ENCODE results near the gene ERC2. TPM values are rescaled to one million over a fixed set of nuclear protein-coding genes. Genes with fewer than 3 reads are reported as not detected.

The ERC2 gene
- total RNA-seq, 1 donor from 2014 or later, result 48.3 TPM

GRCh38 chr3:55923207-55923606 lies 545.1 kb downstream of the ERC2 start:
- no peak overlapping the region for H3K27ac Mint-ChIP-seq (ENCODE audit: unreplicated experiment)
- H3K27me3 Mint-ChIP-seq (ENCODE audit: unreplicated experiment), result peaks cover 3% of the 10 kb centered on the region
- no peak overlapping the region for H3K4me3 Mint-ChIP-seq (ENCODE audit: unreplicated experiment)
- no peaks in the 10 kb centered on the region for H3K9me3 Mint-ChIP-seq (ENCODE audit: unreplicated experiment)
- no peaks in the 10 kb centered on the region for H3K4me1 Mint-ChIP-seq (ENCODE audit: low read depth, unreplicated experiment)
- no peak for DNase-seq
- H3K36me3 Mint-ChIP-seq (ENCODE audit: unreplicated experiment), result no peaks in the 10 kb centered on the region
- no peak for TF ChIP-seq CTCF (IDR thresholded peaks at IDR 0.05; ENCODE audit: partially characterized antibody, unreplicated experiment)

GRCh38 chr3:55912880-55913279 lies 555.4 kb downstream of the ERC2 start:
- Mint-ChIP-seq H3K4me3 (ENCODE audit: unreplicated experiment) (no peak overlapping the region), H3K9me3 (ENCODE audit: unreplicated experiment) (no peaks in the 10 kb centered on the region), H3K4me1 (ENCODE audit: low read depth, unreplicated experiment) (no peaks in the 10 kb centered on the region), H3K36me3 (ENCODE audit: unreplicated experiment) (no peaks in the 10 kb centered on the region), H3K27me3 (ENCODE audit: unreplicated experiment) (no peaks in the 10 kb centered on the region), H3K27ac (ENCODE audit: unreplicated experiment) (no peak overlapping the region)
- DNase-seq, result no peak
- no peak for TF ChIP-seq CTCF (IDR thresholded peaks at IDR 0.05; ENCODE audit: partially characterized antibody, unreplicated experiment)

GRCh38 chr3:55911266-55911665 lies 557.0 kb downstream of the ERC2 start:
- Mint-ChIP-seq H3K4me3 (ENCODE audit: unreplicated experiment) (no peak overlapping the region), H3K4me1 (ENCODE audit: low read depth, unreplicated experiment) (no peaks in the 10 kb centered on the region), H3K27me3 (ENCODE audit: unreplicated experiment) (peaks cover 2% of the 10 kb centered on the region), H3K9me3 (ENCODE audit: unreplicated experiment) (no peaks in the 10 kb centered on the region), H3K36me3 (ENCODE audit: unreplicated experiment) (no peaks in the 10 kb centered on the region), H3K27ac (ENCODE audit: unreplicated experiment) (no peak overlapping the region)
- TF ChIP-seq CTCF (IDR thresholded peaks at IDR 0.05; ENCODE audit: partially characterized antibody, unreplicated experiment), result no peak
- no peak for DNase-seq

- Mint-ChIP-seq H3K36me3 (ENCODE audit: unreplicated experiment) (no peaks in the 10 kb centered on the region), H3K27ac (ENCODE audit: unreplicated experiment) (no peak overlapping the region), H3K4me1 (ENCODE audit: low read depth, unreplicated experiment) (no peaks in the 10 kb centered on the region), H3K4me3 (ENCODE audit: unreplicated experiment) (no peak overlapping the region), H3K27me3 (ENCODE audit: unreplicated experiment) (peaks cover 2% of the 10 kb centered on the region), H3K9me3 (ENCODE audit: unreplicated experiment) (no peaks in the 10 kb centered on the region)
- no peak for TF ChIP-seq CTCF (IDR thresholded peaks at IDR 0.05; ENCODE audit: partially characterized antibody, unreplicated experiment)
- DNase-seq, result no peak
Observed at GRCh38 chr3:55910543-55910942, 557.7 kb downstream of the ERC2 start.

- H3K4me3 Mint-ChIP-seq (ENCODE audit: unreplicated experiment), result no peak overlapping the region
Observed at GRCh38 chr3:55909373-55909772, 558.9 kb downstream of the ERC2 start.

More at GRCh38 chr3:55909373-55909772, 558.9 kb downstream of the ERC2 start:
- no peaks in the 10 kb centered on the region for H3K9me3 Mint-ChIP-seq (ENCODE audit: unreplicated experiment)
- TF ChIP-seq CTCF (IDR thresholded peaks at IDR 0.05; ENCODE audit: partially characterized antibody, unreplicated experiment), result no peak
- no peak overlapping the region for H3K27ac Mint-ChIP-seq (ENCODE audit: unreplicated experiment)
- DNase-seq, result no peak
- no peaks in the 10 kb centered on the region for H3K4me1 Mint-ChIP-seq (ENCODE audit: low read depth, unreplicated experiment)
- no peaks in the 10 kb centered on the region for H3K36me3 Mint-ChIP-seq (ENCODE audit: unreplicated experiment)
- H3K27me3 Mint-ChIP-seq (ENCODE audit: unreplicated experiment), result peaks cover 2% of the 10 kb centered on the region
